ENCODE measurements around the gene GPATCH11.

GPATCH11 gene

DNA sequence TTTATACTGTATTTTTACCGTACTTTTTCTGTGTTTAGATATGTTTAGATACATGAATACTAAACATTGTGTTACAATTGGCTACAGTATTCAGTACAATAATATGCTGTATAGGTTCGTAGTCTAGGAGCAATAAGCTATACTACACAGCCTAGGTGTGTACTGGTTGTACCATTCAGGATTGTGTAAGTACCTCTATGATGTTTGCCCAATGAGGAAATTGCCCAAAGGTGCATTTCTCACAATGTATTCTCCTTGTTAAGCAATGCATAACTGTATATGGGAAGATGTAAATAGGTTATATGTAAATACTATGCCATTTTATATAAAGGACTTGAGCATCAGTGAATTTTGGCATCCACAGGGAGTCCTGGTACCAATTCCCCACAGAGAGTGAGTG, 61.7 kb downstream of the GPATCH11 start:
- no peak for TF ChIP-seq ZNF70 (CRISPR knock-in tag; IDR thresholded peaks at IDR 0.05)

DNA sequence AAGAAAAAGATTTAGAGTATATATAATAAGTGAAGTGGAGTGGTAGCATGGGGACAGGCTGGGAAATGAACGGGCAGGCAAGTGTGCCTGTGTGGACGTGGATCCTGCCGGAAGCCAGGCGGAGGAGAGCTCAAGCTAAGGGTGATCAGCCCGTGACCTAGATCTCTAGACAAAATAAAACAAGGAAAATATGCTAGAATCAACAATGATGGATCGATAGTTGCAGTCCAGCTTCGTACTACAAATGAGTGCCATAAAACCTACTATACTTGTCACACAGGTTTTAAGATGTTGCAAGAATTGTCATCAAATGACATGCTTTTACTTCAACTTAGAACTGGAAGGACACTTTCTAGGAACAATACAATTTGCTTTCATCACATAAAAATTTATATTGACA, 64.0 kb downstream of the GPATCH11 start:
- no peak for ATAC-seq
- TF ChIP-seq OSR1 (CRISPR knock-in tag; IDR thresholded peaks at IDR 0.05), result no peak
- TF ChIP-seq, protein P1, sequence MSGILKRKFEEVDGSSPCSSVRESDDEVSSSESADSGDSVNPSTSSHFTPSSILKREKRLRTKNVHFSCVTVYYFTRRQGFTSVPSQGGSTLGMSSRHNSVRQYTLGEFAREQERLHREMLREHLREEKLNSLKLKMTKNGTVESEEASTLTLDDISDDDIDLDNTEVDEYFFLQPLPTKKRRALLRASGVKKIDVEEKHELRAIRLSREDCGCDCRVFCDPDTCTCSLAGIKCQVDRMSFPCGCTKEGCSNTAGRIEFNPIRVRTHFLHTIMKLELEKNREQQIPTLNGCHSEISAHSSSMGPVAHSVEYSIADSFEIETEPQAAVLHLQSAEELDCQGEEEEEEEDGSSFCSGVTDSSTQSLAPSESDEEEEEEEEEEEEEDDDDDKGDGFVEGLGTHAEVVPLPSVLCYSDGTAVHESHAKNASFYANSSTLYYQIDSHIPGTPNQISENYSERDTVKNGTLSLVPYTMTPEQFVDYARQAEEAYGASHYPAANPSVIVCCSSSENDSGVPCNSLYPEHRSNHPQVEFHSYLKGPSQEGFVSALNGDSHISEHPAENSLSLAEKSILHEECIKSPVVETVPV (CRISPR knock-in tag; IDR thresholded peaks at IDR 0.05), result no peak
- TF ChIP-seq, protein P2, sequence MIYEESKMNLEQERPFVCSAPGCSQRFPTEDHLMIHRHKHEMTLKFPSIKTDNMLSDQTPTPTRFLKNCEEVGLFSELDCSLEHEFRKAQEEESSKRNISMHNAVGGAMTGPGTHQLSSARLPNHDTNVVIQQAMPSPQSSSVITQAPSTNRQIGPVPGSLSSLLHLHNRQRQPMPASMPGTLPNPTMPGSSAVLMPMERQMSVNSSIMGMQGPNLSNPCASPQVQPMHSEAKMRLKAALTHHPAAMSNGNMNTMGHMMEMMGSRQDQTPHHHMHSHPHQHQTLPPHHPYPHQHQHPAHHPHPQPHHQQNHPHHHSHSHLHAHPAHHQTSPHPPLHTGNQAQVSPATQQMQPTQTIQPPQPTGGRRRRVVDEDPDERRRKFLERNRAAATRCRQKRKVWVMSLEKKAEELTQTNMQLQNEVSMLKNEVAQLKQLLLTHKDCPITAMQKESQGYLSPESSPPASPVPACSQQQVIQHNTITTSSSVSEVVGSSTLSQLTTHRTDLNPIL (CRISPR knock-in tag; IDR thresholded peaks at IDR 0.05; ENCODE audit: low read depth), result no peak
- no peak for TF ChIP-seq SNAI2 (CRISPR knock-in tag; IDR thresholded peaks at IDR 0.05)
- TF ChIP-seq, protein P3, sequence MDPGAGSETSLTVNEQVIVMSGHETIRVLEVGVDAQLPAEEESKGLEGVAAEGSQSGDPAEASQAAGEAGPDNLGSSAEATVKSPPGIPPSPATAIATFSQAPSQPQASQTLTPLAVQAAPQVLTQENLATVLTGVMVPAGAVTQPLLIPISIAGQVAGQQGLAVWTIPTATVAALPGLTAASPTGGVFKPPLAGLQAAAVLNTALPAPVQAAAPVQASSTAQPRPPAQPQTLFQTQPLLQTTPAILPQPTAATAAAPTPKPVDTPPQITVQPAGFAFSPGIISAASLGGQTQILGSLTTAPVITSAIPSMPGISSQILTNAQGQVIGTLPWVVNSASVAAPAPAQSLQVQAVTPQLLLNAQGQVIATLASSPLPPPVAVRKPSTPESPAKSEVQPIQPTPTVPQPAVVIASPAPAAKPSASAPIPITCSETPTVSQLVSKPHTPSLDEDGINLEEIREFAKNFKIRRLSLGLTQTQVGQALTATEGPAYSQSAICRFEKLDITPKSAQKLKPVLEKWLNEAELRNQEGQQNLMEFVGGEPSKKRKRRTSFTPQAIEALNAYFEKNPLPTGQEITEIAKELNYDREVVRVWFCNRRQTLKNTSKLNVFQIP (CRISPR knock-in tag; IDR thresholded peaks at IDR 0.05; ENCODE audit: borderline replicate concordance, low read depth), result no peak
- no peak for TF ChIP-seq TCF4 (CRISPR knock-in tag; IDR thresholded peaks at IDR 0.05; ENCODE audit: borderline replicate concordance)

More for the DNA sequence above, 61.7 kb downstream of the GPATCH11 start:
- ATAC-seq, result no peak

Measured in SK-N-SH treated with all-trans-retinoic acid at 6 μM for 48 hours (cell line).